ENCODE measurements around the gene DOK3. TPM values are rescaled to one million over a fixed set of nuclear protein-coding genes. Genes with fewer than 3 reads are reported as not detected.

Gene DOK3
- total RNA-seq, 1 experiment from 2014 or later: 138 TPM

GRCh38 chr5:177483994-177484901, 25.4 kb downstream of the DOK3 start:
- Histone ChIP-seq H3K36me3 (ENCODE audit: insufficient read depth, low read length) (peaks cover 16% of the 10 kb centered on the region), H3K4me3 (ENCODE audit: low read length) (no peak overlapping the region), H4K20me1 (ENCODE audit: insufficient read depth, low read depth, low read length) (no peaks in the 10 kb centered on the region), H3K4me1 (ENCODE audit: low read length) (peaks cover 4% of the 10 kb centered on the region), H2AFZ (ENCODE audit: low read length) (no peak overlapping the region), H3K27ac (ENCODE audit: low read length) (no peak overlapping the region), H3K9me2 (replicated peaks; ENCODE audit: insufficient read depth, low read length) (no peaks in the 10 kb centered on the region), H3K9ac (ENCODE audit: low read length) (no peak overlapping the region), H3K4me2 (ENCODE audit: low read depth, low read length, poor library complexity, severe bottlenecking) (no peak overlapping the region), H3K27me3 (ENCODE audit: low read length) (no peaks in the 10 kb centered on the region), H3K79me2 (ENCODE audit: low read length) (no peaks in the 10 kb centered on the region), H3K9me3 (ENCODE audit: low read length) (no peaks in the 10 kb centered on the region)
- no peak for DNase-seq

GRCh38 chr5:177483042-177483441, 26.6 kb downstream of the DOK3 start:
- Histone ChIP-seq H4K20me1 (ENCODE audit: insufficient read depth, low read depth, low read length) (no peaks in the 10 kb centered on the region), H3K36me3 (ENCODE audit: insufficient read depth, low read length) (peaks cover 8% of the 10 kb centered on the region; the same call in 1 of the 2 replicates), H3K27ac (ENCODE audit: low read length) (no peak overlapping the region), H3K9me2 (replicated peaks; ENCODE audit: insufficient read depth, low read length) (no peaks in the 10 kb centered on the region), H3K27me3 (ENCODE audit: low read length) (no peaks in the 10 kb centered on the region), H3K4me2 (ENCODE audit: low read depth, low read length, poor library complexity, severe bottlenecking) (no peak overlapping the region), H3K79me2 (ENCODE audit: low read length) (no peaks in the 10 kb centered on the region), H3K9me3 (ENCODE audit: low read length) (no peaks in the 10 kb centered on the region), H3K4me3 (ENCODE audit: low read length) (no peak overlapping the region), H3K9ac (ENCODE audit: low read length) (no peak overlapping the region), H2AFZ (ENCODE audit: low read length) (no peak overlapping the region), H3K4me1 (ENCODE audit: low read length) (peaks cover 2% of the 10 kb centered on the region; the same call in 1 of the 2 replicates)
- no peak for DNase-seq

- Histone ChIP-seq H3K4me3 (ENCODE audit: low read length) (no peak overlapping the region), H3K9ac (ENCODE audit: low read length) (no peak overlapping the region), H3K27me3 (ENCODE audit: low read length) (no peaks in the 10 kb centered on the region)
Measured at GRCh38 chr5:177482359-177482795, 27.2 kb downstream of the DOK3 start.

GRCh38 chr5:177479774-177480173, 29.9 kb downstream of the DOK3 start:
- Histone ChIP-seq H3K4me1 (ENCODE audit: low read length) (peaks cover 9% of the 10 kb centered on the region), H2AFZ (ENCODE audit: low read length) (no peak overlapping the region), H3K9me2 (replicated peaks; ENCODE audit: insufficient read depth, low read length) (no peaks in the 10 kb centered on the region), H3K4me2 (ENCODE audit: low read depth, low read length, poor library complexity, severe bottlenecking) (no peak overlapping the region), H4K20me1 (ENCODE audit: insufficient read depth, low read depth, low read length) (no peaks in the 10 kb centered on the region), H3K79me2 (ENCODE audit: low read length) (no peaks in the 10 kb centered on the region), H3K36me3 (ENCODE audit: insufficient read depth, low read length) (no peaks in the 10 kb centered on the region; the same call in 1 of the 2 replicates), H3K9ac (ENCODE audit: low read length) (no peak overlapping the region), H3K27ac (ENCODE audit: low read length) (no peak overlapping the region), H3K9me3 (ENCODE audit: low read length) (no peaks in the 10 kb centered on the region), H3K4me3 (ENCODE audit: low read length) (no peak overlapping the region), H3K27me3 (ENCODE audit: low read length) (no peaks in the 10 kb centered on the region)
- DNase-seq: no peak

More at GRCh38 chr5:177482359-177482795, 27.2 kb downstream of the DOK3 start:
- Histone ChIP-seq H3K36me3 (ENCODE audit: insufficient read depth, low read length) (peaks cover 3% of the 10 kb centered on the region; the same call in 1 of the 2 replicates), H2AFZ (ENCODE audit: low read length) (no peak overlapping the region), H3K79me2 (ENCODE audit: low read length) (no peaks in the 10 kb centered on the region), H3K4me1 (ENCODE audit: low read length) (peaks cover 2% of the 10 kb centered on the region; the same call in 1 of the 2 replicates), H3K9me2 (replicated peaks; ENCODE audit: insufficient read depth, low read length) (no peaks in the 10 kb centered on the region), H3K4me2 (ENCODE audit: low read depth, low read length, poor library complexity, severe bottlenecking) (no peak overlapping the region), H3K27ac (ENCODE audit: low read length) (no peak overlapping the region), H4K20me1 (ENCODE audit: insufficient read depth, low read depth, low read length) (no peaks in the 10 kb centered on the region), H3K9me3 (ENCODE audit: low read length) (no peaks in the 10 kb centered on the region)
- no peak for DNase-seq

GRCh38 chr5:177478711-177479646, 30.6 kb downstream of the DOK3 start:
- Histone ChIP-seq H3K27me3 (ENCODE audit: low read length) (no peaks in the 10 kb centered on the region), H3K36me3 (ENCODE audit: insufficient read depth, low read length) (no peaks in the 10 kb centered on the region; the same call in 1 of the 2 replicates), H3K27ac (ENCODE audit: low read length) (peak overlapping the region; percentile 40; the same call in 1 of the 2 replicates), H3K4me2 (ENCODE audit: low read depth, low read length, poor library complexity, severe bottlenecking) (no peak overlapping the region), H3K4me3 (ENCODE audit: low read length) (no peak overlapping the region), H3K9me2 (replicated peaks; ENCODE audit: insufficient read depth, low read length) (no peaks in the 10 kb centered on the region), H4K20me1 (ENCODE audit: insufficient read depth, low read depth, low read length) (no peaks in the 10 kb centered on the region), H3K79me2 (ENCODE audit: low read length) (no peaks in the 10 kb centered on the region), H3K9ac (ENCODE audit: low read length) (peak overlapping the region; percentile 34; the same call in 1 of the 2 replicates), H3K9me3 (ENCODE audit: low read length) (no peaks in the 10 kb centered on the region), H2AFZ (ENCODE audit: low read length) (no peak overlapping the region), H3K4me1 (ENCODE audit: low read length) (peaks cover 15% of the 10 kb centered on the region)
- DNase-seq: no peak

GRCh38 chr5:177477701-177478477, 31.7 kb downstream of the DOK3 start:
- Histone ChIP-seq H3K9me2 (replicated peaks; ENCODE audit: insufficient read depth, low read length) (no peaks in the 10 kb centered on the region), H3K9ac (ENCODE audit: low read length) (no peak overlapping the region), H3K4me2 (ENCODE audit: low read depth, low read length, poor library complexity, severe bottlenecking) (no peak overlapping the region), H3K27me3 (ENCODE audit: low read length) (no peaks in the 10 kb centered on the region), H3K4me1 (ENCODE audit: low read length) (peaks cover 16% of the 10 kb centered on the region), H3K4me3 (ENCODE audit: low read length) (no peak overlapping the region), H3K9me3 (ENCODE audit: low read length) (no peaks in the 10 kb centered on the region), H3K36me3 (ENCODE audit: insufficient read depth, low read length) (no peaks in the 10 kb centered on the region; the same call in 1 of the 2 replicates), H3K79me2 (ENCODE audit: low read length) (no peaks in the 10 kb centered on the region), H4K20me1 (ENCODE audit: insufficient read depth, low read depth, low read length) (no peaks in the 10 kb centered on the region), H3K27ac (ENCODE audit: low read length) (no peak overlapping the region), H2AFZ (ENCODE audit: low read length) (no peak overlapping the region)
- no peak for DNase-seq

GRCh38 chr5:177476531-177477233, 32.9 kb downstream of the DOK3 start:
- H4K20me1 ChIP-seq (ENCODE audit: insufficient read depth, low read depth, low read length): no peaks in the 10 kb centered on the region; the same call in 1 of the 2 replicates
- no peak overlapping the region for H3K9ac ChIP-seq (ENCODE audit: low read length)
- H3K9me2 ChIP-seq (replicated peaks; ENCODE audit: insufficient read depth, low read length): no peaks in the 10 kb centered on the region
- H3K27me3 ChIP-seq (ENCODE audit: low read length): no peaks in the 10 kb centered on the region
- no peak overlapping the region for H3K4me3 ChIP-seq (ENCODE audit: low read length)
- peaks cover 25% of the 10 kb centered on the region for H3K4me1 ChIP-seq (ENCODE audit: low read length)
- H3K27ac ChIP-seq (ENCODE audit: low read length): no peak overlapping the region
- H2AFZ ChIP-seq (ENCODE audit: low read length): no peak overlapping the region
- H3K4me2 ChIP-seq (ENCODE audit: low read depth, low read length, poor library complexity, severe bottlenecking): no peak overlapping the region
- H3K79me2 ChIP-seq (ENCODE audit: low read length): peaks cover 10% of the 10 kb centered on the region
- H3K36me3 ChIP-seq (ENCODE audit: insufficient read depth, low read length): no peaks in the 10 kb centered on the region; the same call in 1 of the 2 replicates
- H3K9me3 ChIP-seq (ENCODE audit: low read length): no peaks in the 10 kb centered on the region
- DNase-seq: no peak
